H1 (cell line): ENCODE data around the gene GADD45GIP1. TPM values are rescaled to one million over a fixed set of nuclear protein-coding genes. Genes with fewer than 3 reads are reported as not detected.

ENCODE experiments used
- CTBP2 ChIP-seq: IDR thresholded peaks from 2 replicates; pipeline ENCODE4 v1.7.0; 2011; ENCODE audit warnings: borderline replicate concordance, mild to moderate bottlenecking, moderate library complexity, mixed read lengths, low read length; ENCODE audit not compliant: insufficient read depth, insufficient read length
- PHF8 ChIP-seq: fragments of 200-600 bp; sonication (generic); conservative IDR thresholded peaks from 2 replicates; pipeline ENCODE4 v1.7.1; 2012; ENCODE audit warnings: low read depth, mild to moderate bottlenecking, inconsistent platforms, low read length, moderate library complexity
- SP2 ChIP-seq: IDR thresholded peaks from 2 replicates; pipeline ENCODE4 v1.6.1; 2012; ENCODE audit warnings: mild to moderate bottlenecking, low read length, inconsistent platforms
- TAF7 ChIP-seq: optimal IDR thresholded peaks from 2 replicates; pipeline ENCODE3; 2011; ENCODE audit warnings: low read depth, mild to moderate bottlenecking, inconsistent platforms, low read length, moderate library complexity, borderline replicate concordance
- TCF12 ChIP-seq: IDR thresholded peaks from 2 replicates; pipeline ENCODE4 v1.6.1; 2011; ENCODE audit warnings: low read depth, mild to moderate bottlenecking, low read length
- polyA plus RNA-seq, 7 experiments: library from polyadenylated mRNA; depleted of rRNA in 3 of 7; stranded (reverse) in 5 of 7; unstranded in 2 of 7; fragments of >200 nt in 5 of 7; fragments of 200-250 nt in 2 of 7; gene quantifications; 1 replicate in 5 of 7; 2 replicates in 1 of 7; 4 replicates in 1 of 7; pipeline versions ENCODE4 v1.2.1 to v1.2.3, GENCODE V29; 2011 to 2013; ENCODE audit warnings: missing spikeins in 2 of 7, mixed read lengths in 2 of 7
- total RNA-seq: library from RNA; stranded (reverse); fragmentation: NEBNext Ultra II Directional; extraction: Animal tissue kit (Norgen Biotek cat#: 25700); gene quantifications from 2 replicates; pipeline ENCODE4 v1.2.1, GENCODE V29; 2021

The GADD45GIP1 gene
- total and polyA plus RNA-seq, 2 of the 8 experiments (the other 6 are each of a cell fraction or from before 2014, with no cell fraction given) = 42.2 to 42.6 TPM

GRCh38 chr19:12969292-12969988 lies 12.4 kb upstream of the GADD45GIP1 start, which contains the start of gene DAND5 (continued):
- TF ChIP-seq CTBP2 = no peak
- no peak for TF ChIP-seq TAF7
- no peak for TF ChIP-seq TCF12
- no peak for TF ChIP-seq PHF8
- TF ChIP-seq SP2 = no peak
